GM12892 (cell line): ENCODE data around the gene DNM3.

ENCODE experiments used
- POLR2A ChIP-seq: IDR thresholded peaks from 2 replicates; pipeline ENCODE4 v1.6.1; 2011; ENCODE audit warnings: low read depth, low read length, control low read depth
- POLR2AphosphoS5 ChIP-seq: IDR thresholded peaks from 2 replicates; pipeline ENCODE4 v1.6.1; 2011; ENCODE audit warnings: low read depth, low read length, control low read depth

- TF ChIP-seq POLR2A (no peak), POLR2AphosphoS5 (no peak)
Observed at GRCh38 chr1:171863531-171863930, 22.2 kb downstream of the DNM3 start.
